HEK293 (cell line): ENCODE results near the gene SLITRK5.

Source experiments
- CTCF ChIA-PET: fragments of 350-600 bp; formaldehyde crosslinking; extraction: SDS; loops from one replicate; lab custom pipeline; 2021; ENCODE audit warnings: antibody characterized with exemption; lab: Yijun Ruan, JAX
- POLR2A ChIA-PET: fragments of 300-600 bp; formaldehyde crosslinking; extraction: SDS; loops from one replicate; lab custom pipeline; 2020; ENCODE audit warnings: antibody characterized with exemption, inconsistent platforms; lab: Yijun Ruan, JAX
- H3K27ac ChIP-seq: fragments of 200-500 bp; sonication (Bioruptor generic); 2 replicates; pipeline ENCODE4 v1.5.1; 2014; ENCODE audit warnings: low read depth, low read length, control low read depth, inconsistent platforms; ENCODE audit errors: extremely low read depth
- H3K36me3 ChIP-seq, 2 experiments: fragments of 200-500 bp in 1 of 2; sonication (Bioruptor generic) in 1 of 2; 1 replicate in 1 of 2; 2 replicates in 1 of 2; pipeline ENCODE4 v1.5.1; 2014 to 2017; ENCODE audit warnings: inconsistent platforms in 2 of 2, low read length in 2 of 2; ENCODE audit not compliant: control insufficient read depth in 2 of 2, insufficient read depth in 1 of 2
- H3K4me1 ChIP-seq: fragments of 200-500 bp; sonication (Bioruptor generic); 2 replicates; pipeline ENCODE4 v1.5.1; 2014; ENCODE audit warnings: mild to moderate bottlenecking, low read length, inconsistent platforms; ENCODE audit not compliant: control insufficient read depth, insufficient read depth
- H3K4me3 ChIP-seq: 2 replicates; pipeline ENCODE4 v1.5.1; 2011; ENCODE audit warnings: low read depth, mild to moderate bottlenecking, control low read depth, low read length, moderate library complexity
- H3K9me3 ChIP-seq: fragments of 200-500 bp; sonication (Bioruptor generic); 2 replicates; pipeline ENCODE4 v1.5.1; 2014; ENCODE audit warnings: low read depth, low read length, inconsistent platforms; ENCODE audit not compliant: control insufficient read depth, insufficient read depth
- KLF9 ChIP-seq: fragments of 450-650 bp; formaldehyde crosslinking; IDR thresholded peaks from 2 replicates; pipeline ENCODE4 v1.5.1; 2016; ENCODE audit warnings: missing biosample characterization, missing genetic modification characterization, low read depth
- REST ChIP-seq: fragments of 450-650 bp; formaldehyde crosslinking; IDR thresholded peaks from 2 replicates; pipeline ENCODE4 v1.5.1; 2016; ENCODE audit warnings: missing biosample characterization, missing genetic modification characterization
- SP2 ChIP-seq: fragments of 450-650 bp; formaldehyde crosslinking; IDR thresholded peaks from 2 replicates; pipeline ENCODE4 v1.5.1; 2016; ENCODE audit warnings: missing biosample characterization, missing genetic modification characterization
- TCF7L2 ChIP-seq: IDR thresholded peaks from 2 replicates; pipeline ENCODE4 v1.6.1; 2011; ENCODE audit warnings: low read depth, mild to moderate bottlenecking, inconsistent platforms, low read length, moderate library complexity, borderline replicate concordance
- TRIM28 ChIP-seq: IDR thresholded peaks from 2 replicates; pipeline ENCODE4 v1.6.1; 2011; ENCODE audit warnings: low read length, control low read depth, borderline replicate concordance
- TSHZ1 ChIP-seq: fragments of 450-650 bp; formaldehyde crosslinking; IDR thresholded peaks from 2 replicates; pipeline ENCODE4 v1.5.1; 2016; ENCODE audit warnings: missing biosample characterization, missing genetic modification characterization, borderline replicate concordance
- ZBTB8A ChIP-seq: fragments of 450-650 bp; formaldehyde crosslinking; IDR thresholded peaks from 2 replicates; pipeline ENCODE4 v1.5.1; 2016; ENCODE audit warnings: missing biosample characterization, missing genetic modification characterization
- ZFP3 ChIP-seq: fragments of 450-650 bp; formaldehyde crosslinking; IDR thresholded peaks from 2 replicates; pipeline ENCODE4 v1.5.1; 2016; ENCODE audit warnings: low read depth, missing biosample characterization, missing genetic modification characterization
- ZFP37 ChIP-seq: fragments of 450-650 bp; formaldehyde crosslinking; IDR thresholded peaks from 2 replicates; pipeline ENCODE4 v1.5.1; 2016; ENCODE audit warnings: missing biosample characterization, missing genetic modification characterization
- ZNF10 ChIP-seq: fragments of 450-650 bp; formaldehyde crosslinking; IDR thresholded peaks from 2 replicates; pipeline ENCODE4 v1.5.1; 2017; ENCODE audit warnings: missing biosample characterization, missing genetic modification characterization
- ZNF157 ChIP-seq: fragments of 450-650 bp; formaldehyde crosslinking; IDR thresholded peaks from 2 replicates; pipeline ENCODE4 v1.5.1; 2016; ENCODE audit warnings: missing biosample characterization, missing genetic modification characterization
- ZNF2 ChIP-seq: fragments of 450-650 bp; formaldehyde crosslinking; IDR thresholded peaks from 2 replicates; pipeline ENCODE4 v1.5.1; 2016; ENCODE audit warnings: missing biosample characterization, missing genetic modification characterization
- ZNF202 ChIP-seq: fragments of 450-650 bp; formaldehyde crosslinking; IDR thresholded peaks from 2 replicates; pipeline ENCODE4 v1.5.1; 2016; ENCODE audit warnings: missing biosample characterization, missing genetic modification characterization, borderline replicate concordance
- ZNF221 ChIP-seq: fragments of 450-650 bp; formaldehyde crosslinking; IDR thresholded peaks from 2 replicates; pipeline ENCODE4 v1.5.1; 2017; ENCODE audit warnings: missing biosample characterization, missing genetic modification characterization, borderline replicate concordance
- ZNF239 ChIP-seq: fragments of 450-650 bp; formaldehyde crosslinking; IDR thresholded peaks from 2 replicates; pipeline ENCODE4 v1.5.1; 2016; ENCODE audit warnings: missing biosample characterization, missing genetic modification characterization
- ZNF335 ChIP-seq: fragments of 450-650 bp; formaldehyde crosslinking; conservative IDR thresholded peaks from 2 replicates; pipeline ENCODE4 v1.5.1; 2016; ENCODE audit warnings: missing biosample characterization, missing genetic modification characterization
- ZNF391 ChIP-seq: fragments of 450-650 bp; formaldehyde crosslinking; IDR thresholded peaks from 2 replicates; pipeline ENCODE4 v1.5.1; 2016; ENCODE audit warnings: low read depth, missing biosample characterization, missing genetic modification characterization, borderline replicate concordance
- ZNF398 ChIP-seq: fragments of 450-650 bp; formaldehyde crosslinking; IDR thresholded peaks from 2 replicates; pipeline ENCODE4 v1.5.1; 2017; ENCODE audit warnings: missing biosample characterization, missing genetic modification characterization
- ZNF404 ChIP-seq: fragments of 450-650 bp; formaldehyde crosslinking; IDR thresholded peaks from 2 replicates; pipeline ENCODE4 v1.5.1; 2017; ENCODE audit warnings: missing biosample characterization, missing genetic modification characterization
- ZNF423 ChIP-seq: fragments of 450-650 bp; formaldehyde crosslinking; IDR thresholded peaks from 2 replicates; pipeline ENCODE4 v1.5.1; 2016; ENCODE audit warnings: missing biosample characterization, missing genetic modification characterization
- ZNF600 ChIP-seq: fragments of 450-650 bp; formaldehyde crosslinking; IDR thresholded peaks from 2 replicates; pipeline ENCODE4 v1.5.1; 2016; ENCODE audit warnings: missing biosample characterization, missing genetic modification characterization
- ZNF658 ChIP-seq: fragments of 450-650 bp; formaldehyde crosslinking; IDR thresholded peaks from 2 replicates; pipeline ENCODE4; 2016; ENCODE audit warnings: missing biosample characterization, missing genetic modification characterization
- ZNF701 ChIP-seq: fragments of 450-650 bp; formaldehyde crosslinking; IDR thresholded peaks from 2 replicates; pipeline ENCODE4 v1.5.1; 2016; ENCODE audit warnings: missing biosample characterization, missing genetic modification characterization

SLITRK5 gene

GRCh38 chr13:87674247-87674738 is 3.1 kb downstream of the SLITRK5 start:
- Histone ChIP-seq H3K9me3 (no peaks in the 10 kb centered on the region), H3K4me1 (no peaks in the 10 kb centered on the region), H3K36me3 (peaks cover 0 to 25% of the 10 kb centered on the region in 2 experiments; a peak in 1 of 3 replicates), H3K27ac (no peak overlapping the region), H3K4me3 (peak overlapping the region; percentile 70)
- TF ChIP-seq TRIM28 (0 out of 2 replicates have a peak, but pooled peaks have one; percentile 49), TCF7L2 (peak; percentile 59; the same call in 1 of the 2 replicates), SP2 (no peak), ZNF2 (tag by site-specific recombination) (no peak)
- CTCF ChIA-PET = no interaction called here
- POLR2A ChIA-PET = no interaction called here

- no peak overlapping the region for H3K27ac ChIP-seq
- POLR2A ChIA-PET = no interaction called here
- no peaks in the 10 kb centered on the region for H3K9me3 ChIP-seq
- no peaks in the 10 kb centered on the region for H3K4me1 ChIP-seq
- CTCF ChIA-PET = no interaction called here
- peaks cover 0 to 25% of the 10 kb centered on the region in 2 experiments; a peak in 1 of 3 replicates for H3K36me3 ChIP-seq
- H3K4me3 ChIP-seq = no peak overlapping the region
- TF ChIP-seq ZNF398 (tag by site-specific recombination) = no peak
- no peak for TF ChIP-seq ZNF701
- no peak for TF ChIP-seq ZNF404 (tag by site-specific recombination)
These were observed 4.7 kb downstream of the SLITRK5 start for GRCh38 chr13:87675851-87676250.

GRCh38 chr13:87676254-87677042 is 5.3 kb downstream of the SLITRK5 start:
- ChIA-PET POLR2A (no interaction called here), CTCF (no interaction called here)
- Histone ChIP-seq H3K4me3 (no peak overlapping the region), H3K36me3 (peaks cover 0 to 25% of the 10 kb centered on the region in 2 experiments; a peak in 1 of 3 replicates), H3K4me1 (no peaks in the 10 kb centered on the region), H3K9me3 (no peaks in the 10 kb centered on the region), H3K27ac (no peak overlapping the region)
- TF ChIP-seq ZFP37 (no peak), REST (tag by site-specific recombination) (no peak), ZNF391 (tag by site-specific recombination) (no peak), KLF9 (no peak), ZNF10 (tag by site-specific recombination) (no peak), ZNF423 (tag by site-specific recombination) (no peak), TSHZ1 (tag by site-specific recombination) (no peak), ZNF335 (tag by site-specific recombination) (no peak), ZNF202 (tag by site-specific recombination) (no peak), ZNF600 (tag by site-specific recombination) (no peak), ZNF221 (tag by site-specific recombination) (no peak), ZBTB8A (no peak), ZNF157 (no peak), ZNF239 (no peak), ZNF658 (tag by site-specific recombination) (no peak), ZFP3 (tag by site-specific recombination) (no peak)
